ENCODE results near the gene CREG2.
"Not testable (repeated sequence)": the region's sequence is repeated elsewhere in the genome, so short reads cannot be mapped to it uniquely, and the experiment has no call there.

Gene CREG2

DNA sequence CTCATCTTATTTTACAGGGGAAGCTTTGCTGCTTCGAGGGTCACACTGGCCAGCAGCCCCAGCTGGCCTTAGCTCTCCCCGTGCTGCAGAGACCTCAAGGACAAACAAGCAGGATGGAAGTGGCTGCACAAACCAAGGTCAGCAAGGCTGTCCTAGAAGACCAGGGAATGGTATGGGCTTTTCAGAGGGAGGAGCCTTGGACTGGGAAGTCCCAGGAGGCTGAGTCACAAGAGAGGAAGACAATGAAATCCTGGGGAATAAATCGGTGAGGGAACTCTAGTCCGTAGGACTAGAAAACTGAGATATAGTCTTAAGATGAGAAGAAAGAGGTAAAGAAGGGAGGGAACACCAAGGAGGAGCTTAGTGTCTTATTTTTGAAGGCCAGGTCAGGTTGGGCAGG lies 15.7 kb downstream of the CREG2 start:
- DNase-seq (ENCODE audit: low read depth), result no peak

DNA sequence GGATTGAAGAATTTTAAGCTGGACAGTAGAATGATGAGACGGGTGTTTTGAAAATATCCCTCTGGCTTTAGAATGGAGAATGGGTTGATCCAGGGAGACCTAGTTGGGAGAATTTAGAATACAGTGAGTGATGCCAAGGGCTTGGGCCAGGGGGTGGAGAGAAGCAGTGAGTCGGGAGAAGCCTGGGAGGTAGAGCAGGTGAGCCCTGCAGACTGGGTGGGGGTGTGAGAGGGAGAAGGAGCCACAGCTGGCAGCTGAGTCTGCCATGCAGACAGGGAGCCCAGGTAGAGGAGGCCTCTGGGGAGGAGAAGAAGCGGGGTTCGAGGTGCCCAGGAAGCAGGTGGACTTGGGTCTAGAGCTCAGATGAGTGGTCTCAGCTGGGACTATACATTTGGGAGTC lies 18.2 kb downstream of the CREG2 start:
- no peak for DNase-seq (ENCODE audit: low read depth)

DNA sequence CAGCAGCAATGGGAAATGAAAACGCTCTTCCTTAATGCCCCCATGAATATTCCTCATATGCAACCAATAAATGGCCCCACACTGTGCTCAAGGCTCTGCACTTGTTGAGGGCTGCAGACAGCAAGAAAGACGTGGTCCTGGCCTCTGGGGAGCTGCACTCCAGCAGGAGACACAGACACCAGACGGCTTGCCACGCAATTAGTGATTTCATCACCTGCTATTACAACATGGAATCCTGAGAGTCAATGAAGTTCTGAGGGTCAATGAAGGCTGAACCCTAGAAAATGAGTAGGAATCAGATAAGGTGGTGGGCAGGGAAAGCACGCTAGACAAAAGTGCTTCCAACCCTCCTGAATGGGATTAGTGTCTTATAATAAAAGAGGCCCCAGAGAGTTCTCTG lies 18.9 kb downstream of the CREG2 start:
- DNase-seq (ENCODE audit: low read depth), result no peak

GRCh38 chr2:101367508-101367907 lies 19.8 kb downstream of the CREG2 start:
- no peak for DNase-seq (ENCODE audit: low read depth)

GRCh38 chr2:101364878-101365277 lies 22.4 kb downstream of the CREG2 start:
- no peak for DNase-seq (ENCODE audit: low read depth)

GRCh38 chr2:101362777-101363176 lies 24.5 kb downstream of the CREG2 start:
- no peak for DNase-seq (ENCODE audit: low read depth)

DNA sequence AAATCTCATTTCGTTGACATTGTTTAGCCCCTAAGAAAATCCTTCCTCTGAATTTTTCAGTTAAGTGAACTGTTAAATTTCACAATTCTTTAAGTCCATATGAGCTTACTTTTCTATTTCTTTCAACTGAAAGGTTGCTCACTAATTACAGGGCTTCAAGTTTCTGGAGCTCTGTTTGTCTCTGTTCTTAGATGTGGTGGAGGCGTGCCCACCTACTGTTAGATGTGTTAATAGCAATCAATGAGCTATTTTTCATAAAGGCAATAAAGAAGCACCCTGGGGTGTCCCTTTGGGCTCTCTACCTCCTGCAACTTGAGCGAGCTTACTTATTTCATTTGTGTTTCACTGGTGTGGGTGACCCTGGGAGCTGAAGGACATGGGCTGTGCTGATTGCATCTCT lies 25.0 kb downstream of the CREG2 start:
- no peak for DNase-seq (ENCODE audit: low read depth)

DNA sequence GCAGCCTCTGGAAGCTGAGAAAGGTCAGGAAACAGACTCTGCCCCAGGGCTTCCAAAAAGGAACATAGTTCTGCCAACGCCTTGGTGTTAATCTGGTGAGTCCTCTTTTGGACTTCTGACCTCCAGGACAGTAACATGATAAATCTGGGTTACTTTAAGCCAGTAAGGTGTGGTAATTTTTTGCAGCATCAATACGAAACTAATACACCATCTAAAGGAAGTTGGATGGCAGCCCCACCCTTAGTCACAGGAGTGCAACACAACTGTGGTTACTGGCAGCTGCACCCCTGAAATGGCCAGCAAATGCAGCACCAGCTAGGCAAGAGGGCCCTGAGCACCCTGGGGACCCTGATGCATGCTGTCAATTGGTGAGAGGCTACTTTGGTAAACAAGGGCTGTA lies 25.8 kb downstream of the CREG2 start:
- no peak for DNase-seq (ENCODE audit: low read depth)

DNA sequence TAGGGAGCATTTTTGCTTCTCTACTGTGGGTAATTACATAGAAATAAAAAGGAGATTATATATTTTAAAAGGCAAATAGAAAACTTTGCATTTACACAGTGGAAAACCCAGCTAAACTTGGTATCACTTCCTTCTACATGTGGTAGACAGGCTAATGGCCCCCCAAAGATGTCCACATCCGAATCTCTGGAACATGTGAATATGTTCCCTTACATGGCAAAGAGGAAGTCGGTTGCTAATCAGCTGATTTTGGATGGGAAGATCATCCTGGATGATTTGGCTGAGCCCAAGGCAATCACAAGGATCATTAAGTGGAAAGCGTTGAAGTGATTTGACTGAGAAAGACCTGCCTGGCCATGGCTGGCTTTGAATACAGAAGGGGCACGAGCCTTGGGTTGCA lies 26.2 kb downstream of the CREG2 start:
- DNase-seq (ENCODE audit: low read depth), result no peak

GRCh38 chr2:101360232-101360631 lies 27.1 kb downstream of the CREG2 start:
- no peak for DNase-seq (ENCODE audit: low read depth)

DNA sequence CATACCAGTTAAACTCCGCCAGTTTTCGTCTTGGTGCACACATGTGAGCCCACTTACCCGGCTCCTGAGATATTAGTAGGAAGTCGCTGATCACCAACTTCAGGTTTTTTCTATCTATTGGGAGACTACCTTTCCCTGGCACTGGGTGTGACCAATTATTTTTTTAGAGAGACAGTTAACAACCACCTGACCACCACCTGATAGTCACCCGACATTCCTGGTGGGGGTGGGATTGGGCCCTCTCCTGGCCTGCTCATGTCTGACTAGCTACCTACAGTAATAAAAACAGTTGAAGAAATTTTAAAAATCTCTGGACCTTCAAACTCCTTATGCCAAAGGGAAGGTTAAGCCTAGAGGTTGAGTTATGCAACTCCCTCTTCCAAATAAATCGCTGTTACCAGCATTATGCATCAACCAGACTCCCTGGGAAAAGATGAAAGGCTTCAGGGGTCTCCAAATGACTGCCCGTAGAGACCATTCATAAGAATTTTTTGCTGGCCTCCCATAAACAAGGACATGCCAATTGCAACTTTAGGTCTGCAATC lies 27.8 kb downstream of the CREG2 start:
- DNase-seq (ENCODE audit: low read depth), result no peak

DNA sequence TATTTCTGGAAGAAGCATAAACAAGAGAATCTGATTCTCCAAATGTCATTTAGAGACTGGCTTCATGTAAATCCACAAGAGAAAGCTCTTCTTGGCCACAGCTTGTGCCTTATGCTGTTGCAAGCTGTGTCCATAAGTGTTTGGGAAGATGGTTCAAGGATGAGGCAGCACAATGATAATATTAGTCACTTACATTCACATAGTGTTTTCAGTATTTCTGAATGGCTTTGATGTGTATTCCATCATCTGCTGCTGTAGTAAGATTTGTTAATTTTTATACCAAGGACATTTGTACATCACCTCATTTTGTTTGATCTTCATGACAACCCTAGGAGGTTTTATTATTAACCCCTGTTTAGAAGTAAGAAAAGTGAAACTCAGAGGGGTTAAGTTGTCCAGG lies 29.9 kb downstream of the CREG2 start:
- DNase-seq (ENCODE audit: low read depth), result no peak

- DNase-seq (ENCODE audit: low read depth), result no peak
Observed at GRCh38 chr2:101356521-101356920, 30.8 kb downstream of the CREG2 start.

DNA sequence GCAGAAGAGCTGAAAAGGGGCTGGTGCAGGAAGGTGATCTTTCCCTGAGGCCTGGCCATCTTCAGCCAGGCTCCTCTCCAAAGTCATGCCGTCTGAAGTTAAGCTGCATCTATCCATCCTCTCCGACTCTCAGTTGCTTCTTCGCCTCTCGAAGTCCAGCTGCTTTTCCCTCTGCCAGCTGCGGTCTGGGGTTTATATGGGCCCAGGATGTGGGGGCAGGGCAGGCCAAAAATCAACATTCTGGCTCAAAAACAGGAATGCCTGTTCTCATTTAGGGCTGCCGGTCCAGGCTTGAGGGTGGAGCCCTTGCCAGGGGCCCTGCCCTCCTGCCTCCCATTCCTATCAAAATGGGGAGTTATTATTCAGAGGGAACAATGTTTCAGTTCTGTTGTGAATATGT lies 31.2 kb downstream of the CREG2 start:
- DNase-seq (ENCODE audit: low read depth), result no peak

DNA sequence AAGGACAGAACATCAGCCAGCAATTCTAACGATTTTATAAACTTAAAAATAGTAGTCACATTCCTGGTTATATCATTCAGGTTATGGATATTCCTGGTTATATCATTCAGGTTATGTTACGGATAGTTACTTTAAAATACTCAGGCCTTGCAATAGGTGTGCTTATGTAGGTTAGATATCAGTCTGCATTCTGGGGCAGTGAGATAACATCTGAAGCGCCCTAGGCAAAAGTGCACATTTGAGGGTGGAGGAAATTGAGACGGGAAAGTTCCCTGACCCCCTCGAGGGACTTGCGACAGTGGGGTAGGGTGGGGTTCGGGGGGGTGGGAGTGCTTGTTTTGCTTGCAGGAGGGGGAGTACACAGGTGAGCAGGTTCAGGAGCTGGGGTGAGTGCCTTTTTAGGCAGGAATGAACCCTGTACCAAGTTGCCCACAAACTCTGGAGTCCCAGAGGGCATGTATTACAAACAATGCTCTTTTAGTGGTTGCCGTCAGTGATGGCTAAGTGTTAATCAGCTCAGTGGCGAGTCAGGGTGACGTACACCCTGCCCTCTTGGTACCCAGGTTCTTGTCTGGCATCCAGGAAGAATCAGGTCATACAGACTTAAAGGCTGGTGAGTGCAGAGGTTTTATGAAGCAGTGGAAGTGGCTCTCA lies 31.8 kb downstream of the CREG2 start:
- DNase-seq (ENCODE audit: low read depth), result no peak

DNA sequence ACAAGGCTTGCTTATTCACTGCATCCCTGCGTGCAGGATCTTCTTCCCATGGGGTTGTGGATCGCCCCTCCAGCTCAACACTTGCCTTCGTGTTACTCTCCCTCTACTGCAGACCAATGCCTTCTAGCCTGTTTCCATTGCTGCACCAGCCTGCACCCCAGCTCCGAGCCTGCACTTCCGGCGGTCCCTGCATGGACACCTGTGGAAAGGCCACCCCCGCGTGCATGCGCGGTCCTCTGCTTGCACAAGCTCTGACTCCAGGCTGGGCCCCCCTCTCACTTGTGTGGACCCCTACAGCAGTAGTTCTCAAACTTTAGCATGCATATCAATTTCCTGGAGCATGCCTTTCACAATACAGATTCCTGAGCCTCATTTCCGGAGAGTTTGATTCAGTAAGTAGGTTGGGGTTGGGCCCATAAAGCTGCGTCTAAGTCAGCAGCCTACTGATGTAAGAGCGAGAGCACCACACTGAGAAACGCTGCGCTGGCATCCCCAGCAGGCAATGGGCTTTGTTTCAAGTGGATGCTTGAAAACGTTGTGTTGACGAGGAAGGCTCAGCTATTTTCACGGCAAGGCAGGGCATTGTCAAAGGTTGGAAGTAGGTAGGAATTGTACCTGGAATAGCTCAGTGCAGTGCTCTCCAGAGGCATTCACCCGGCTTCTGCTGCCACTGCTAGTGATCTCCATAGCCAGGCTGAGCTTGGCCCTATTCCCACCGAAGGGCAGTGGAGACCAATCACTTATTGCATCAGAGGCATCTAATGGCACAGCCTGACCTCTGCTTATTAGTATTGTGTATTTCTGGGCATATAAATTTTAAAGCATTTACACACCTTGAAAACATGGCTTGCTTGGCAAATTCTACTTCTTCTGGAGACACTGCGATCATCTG lies 32.6 kb downstream of the CREG2 start:
- DNase-seq (ENCODE audit: low read depth), result no peak

- DNase-seq (ENCODE audit: low read depth), result not testable (repeated sequence)
Observed at GRCh38 chr2:101352631-101353030, 34.7 kb downstream of the CREG2 start.

- DNase-seq (ENCODE audit: low read depth), result no peak
Observed at GRCh38 chr2:101351207-101351606, 36.1 kb downstream of the CREG2 start.

DNA sequence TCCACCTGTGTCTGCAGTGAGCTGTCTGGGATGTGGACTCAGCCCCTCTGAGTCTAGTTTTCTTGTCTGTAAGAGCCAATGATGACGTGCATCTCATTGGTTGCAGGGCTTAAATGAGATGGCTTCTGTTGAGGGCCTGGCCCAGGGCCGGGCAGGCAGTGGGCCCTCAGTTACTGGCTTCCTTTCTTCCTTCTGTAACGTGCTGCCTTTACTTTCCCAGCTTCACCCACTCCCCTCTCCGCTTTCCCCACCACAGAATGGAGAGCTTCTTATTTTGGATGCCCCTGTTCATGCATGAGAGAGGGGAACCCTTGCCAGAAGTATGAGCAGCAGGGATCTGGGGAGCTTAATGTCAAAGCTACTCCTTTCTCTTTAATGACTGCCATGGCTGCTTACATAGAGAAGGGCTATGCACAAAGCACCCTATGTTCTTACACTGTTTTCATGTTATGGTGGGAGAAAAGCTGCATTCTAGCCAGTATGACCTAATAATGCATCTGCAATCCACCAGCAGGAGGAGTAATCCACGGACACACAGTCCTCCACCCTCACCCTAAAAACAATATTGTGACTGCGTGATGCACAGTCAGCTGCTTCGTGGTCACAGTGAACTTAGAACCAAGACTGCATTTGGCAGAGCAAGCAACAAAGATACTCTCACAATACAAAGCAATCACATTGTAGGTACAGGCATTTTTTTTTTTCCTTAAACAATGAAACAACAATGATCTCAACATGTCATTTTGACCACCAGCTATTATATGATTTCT lies 37.2 kb downstream of the CREG2 start:
- no peak for DNase-seq (ENCODE audit: low read depth)

GRCh38 chr2:101348883-101349282 lies 38.4 kb downstream of the CREG2 start:
- no peak for DNase-seq (ENCODE audit: low read depth)

- DNase-seq (ENCODE audit: low read depth), result no peak
Observed at GRCh38 chr2:101346909-101347308, 40.4 kb downstream of the CREG2 start.

DNA sequence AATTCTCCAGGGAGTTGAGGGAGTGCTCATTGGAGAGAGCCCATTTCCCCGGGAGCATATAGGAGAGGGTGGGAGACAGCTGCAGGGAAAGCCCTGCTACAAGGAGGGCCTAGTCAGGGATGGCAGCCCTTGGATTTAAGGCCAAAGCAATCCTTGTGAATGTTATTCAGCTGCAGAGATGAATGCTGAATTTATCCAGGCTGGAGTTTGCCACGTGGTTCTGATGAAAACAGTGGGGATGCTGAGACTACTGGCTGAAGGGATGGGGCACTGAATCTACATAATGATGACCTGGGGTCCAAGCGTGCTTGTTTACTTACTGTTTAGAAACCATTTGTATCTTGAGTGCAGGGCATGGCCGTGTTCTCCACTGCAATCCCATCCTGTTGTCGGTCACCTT lies 43.2 kb downstream of the CREG2 start:
- no peak for DNase-seq (ENCODE audit: low read depth)

- DNase-seq (ENCODE audit: low read depth), result no peak
Observed at GRCh38 chr2:101342625-101343008, 44.7 kb downstream of the CREG2 start.
